ENCODE data around the gene TP53I13.

TP53I13 gene

GRCh38 chr17:29567554-29568330 lies 759 bp upstream of the TP53I13 start (continued):
- no peak for TF ChIP-seq ATF2 (tag by site-specific recombination; IDR thresholded peaks at IDR 0.05; ENCODE audit: low read depth)
- peak; percentile 82 for TF ChIP-seq ZBTB20 (tag by site-specific recombination; IDR thresholded peaks at IDR 0.05)
- 0 out of 2 replicates have a peak, but pooled peaks have one; percentile 41 for TF ChIP-seq KLF7 (tag by site-specific recombination; IDR thresholded peaks at IDR 0.05; ENCODE audit: borderline replicate concordance)
- peak; percentile 70; the same call in 1 of the 2 replicates for TF ChIP-seq ZNF777 (tag by site-specific recombination; IDR thresholded peaks at IDR 0.05; ENCODE audit: borderline replicate concordance)
- TF ChIP-seq, protein P1, sequence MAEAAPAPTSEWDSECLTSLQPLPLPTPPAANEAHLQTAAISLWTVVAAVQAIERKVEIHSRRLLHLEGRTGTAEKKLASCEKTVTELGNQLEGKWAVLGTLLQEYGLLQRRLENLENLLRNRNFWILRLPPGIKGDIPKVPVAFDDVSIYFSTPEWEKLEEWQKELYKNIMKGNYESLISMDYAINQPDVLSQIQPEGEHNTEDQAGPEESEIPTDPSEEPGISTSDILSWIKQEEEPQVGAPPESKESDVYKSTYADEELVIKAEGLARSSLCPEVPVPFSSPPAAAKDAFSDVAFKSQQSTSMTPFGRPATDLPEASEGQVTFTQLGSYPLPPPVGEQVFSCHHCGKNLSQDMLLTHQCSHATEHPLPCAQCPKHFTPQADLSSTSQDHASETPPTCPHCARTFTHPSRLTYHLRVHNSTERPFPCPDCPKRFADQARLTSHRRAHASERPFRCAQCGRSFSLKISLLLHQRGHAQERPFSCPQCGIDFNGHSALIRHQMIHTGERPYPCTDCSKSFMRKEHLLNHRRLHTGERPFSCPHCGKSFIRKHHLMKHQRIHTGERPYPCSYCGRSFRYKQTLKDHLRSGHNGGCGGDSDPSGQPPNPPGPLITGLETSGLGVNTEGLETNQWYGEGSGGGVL (tag by site-specific recombination; IDR thresholded peaks at IDR 0.05), result peak; percentile 90
- no peak for TF ChIP-seq HOXC10 (CRISPR knock-in tag; IDR thresholded peaks at IDR 0.05)
- no peak for TF ChIP-seq ZNF239 (tag by site-specific recombination; IDR thresholded peaks at IDR 0.05)
- no peak for TF ChIP-seq ZNF548 (tag by site-specific recombination; IDR thresholded peaks at IDR 0.05)
- TF ChIP-seq ZNF76 (tag by site-specific recombination; IDR thresholded peaks at IDR 0.05; ENCODE audit: borderline replicate concordance, low read depth), result peak; percentile 22; the same call in 1 of the 2 replicates
- TF ChIP-seq, protein P2, sequence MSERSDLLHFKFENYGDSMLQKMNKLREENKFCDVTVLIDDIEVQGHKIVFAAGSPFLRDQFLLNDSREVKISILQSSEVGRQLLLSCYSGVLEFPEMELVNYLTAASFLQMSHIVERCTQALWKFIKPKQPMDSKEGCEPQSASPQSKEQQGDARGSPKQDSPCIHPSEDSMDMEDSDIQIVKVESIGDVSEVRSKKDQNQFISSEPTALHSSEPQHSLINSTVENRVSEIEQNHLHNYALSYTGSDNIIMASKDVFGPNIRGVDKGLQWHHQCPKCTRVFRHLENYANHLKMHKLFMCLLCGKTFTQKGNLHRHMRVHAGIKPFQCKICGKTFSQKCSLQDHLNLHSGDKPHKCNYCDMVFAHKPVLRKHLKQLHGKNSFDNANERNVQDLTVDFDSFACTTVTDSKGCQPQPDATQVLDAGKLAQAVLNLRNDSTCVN (tag by site-specific recombination; optimal IDR thresholded peaks at IDR 0.05), result peak; percentile 58
- TF ChIP-seq, protein P3, sequence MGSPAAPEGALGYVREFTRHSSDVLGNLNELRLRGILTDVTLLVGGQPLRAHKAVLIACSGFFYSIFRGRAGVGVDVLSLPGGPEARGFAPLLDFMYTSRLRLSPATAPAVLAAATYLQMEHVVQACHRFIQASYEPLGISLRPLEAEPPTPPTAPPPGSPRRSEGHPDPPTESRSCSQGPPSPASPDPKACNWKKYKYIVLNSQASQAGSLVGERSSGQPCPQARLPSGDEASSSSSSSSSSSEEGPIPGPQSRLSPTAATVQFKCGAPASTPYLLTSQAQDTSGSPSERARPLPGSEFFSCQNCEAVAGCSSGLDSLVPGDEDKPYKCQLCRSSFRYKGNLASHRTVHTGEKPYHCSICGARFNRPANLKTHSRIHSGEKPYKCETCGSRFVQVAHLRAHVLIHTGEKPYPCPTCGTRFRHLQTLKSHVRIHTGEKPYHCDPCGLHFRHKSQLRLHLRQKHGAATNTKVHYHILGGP (tag by site-specific recombination; IDR thresholded peaks at IDR 0.05), result no peak
- TF ChIP-seq ZNF2 (tag by site-specific recombination; IDR thresholded peaks at IDR 0.05), result no peak
- TF ChIP-seq, protein P4, sequence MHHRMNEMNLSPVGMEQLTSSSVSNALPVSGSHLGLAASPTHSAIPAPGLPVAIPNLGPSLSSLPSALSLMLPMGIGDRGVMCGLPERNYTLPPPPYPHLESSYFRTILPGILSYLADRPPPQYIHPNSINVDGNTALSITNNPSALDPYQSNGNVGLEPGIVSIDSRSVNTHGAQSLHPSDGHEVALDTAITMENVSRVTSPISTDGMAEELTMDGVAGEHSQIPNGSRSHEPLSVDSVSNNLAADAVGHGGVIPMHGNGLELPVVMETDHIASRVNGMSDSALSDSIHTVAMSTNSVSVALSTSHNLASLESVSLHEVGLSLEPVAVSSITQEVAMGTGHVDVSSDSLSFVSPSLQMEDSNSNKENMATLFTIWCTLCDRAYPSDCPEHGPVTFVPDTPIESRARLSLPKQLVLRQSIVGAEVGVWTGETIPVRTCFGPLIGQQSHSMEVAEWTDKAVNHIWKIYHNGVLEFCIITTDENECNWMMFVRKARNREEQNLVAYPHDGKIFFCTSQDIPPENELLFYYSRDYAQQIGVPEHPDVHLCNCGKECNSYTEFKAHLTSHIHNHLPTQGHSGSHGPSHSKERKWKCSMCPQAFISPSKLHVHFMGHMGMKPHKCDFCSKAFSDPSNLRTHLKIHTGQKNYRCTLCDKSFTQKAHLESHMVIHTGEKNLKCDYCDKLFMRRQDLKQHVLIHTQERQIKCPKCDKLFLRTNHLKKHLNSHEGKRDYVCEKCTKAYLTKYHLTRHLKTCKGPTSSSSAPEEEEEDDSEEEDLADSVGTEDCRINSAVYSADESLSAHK (tag by site-specific recombination; IDR thresholded peaks at IDR 0.05), result 0 out of 2 replicates have a peak, but pooled peaks have one; percentile 41
- no peak for TF ChIP-seq ZNF324 (tag by site-specific recombination; IDR thresholded peaks at IDR 0.05)

GRCh38 chr17:29569245-29569950 lies 897 bp downstream of the TP53I13 start:
- H3K27ac ChIP-seq (ENCODE audit: extremely low read depth, low read depth, low read length), result peak overlapping the region; percentile 96
- peaks cover 13% of the 10 kb centered on the region for H3K4me1 ChIP-seq (ENCODE audit: control insufficient read depth, insufficient read depth, low read length)
- peak overlapping the region; percentile 78 for H3K4me3 ChIP-seq (ENCODE audit: low read depth, low read length)
- ChIA-PET CTCF (interaction anchor here (0.6 to 4.9 kb wide), 5 partner anchors 11 to 395 kb away, joined by 3 to 31 read pairs (median 13); partner anchors contain the start of gene ANKRD13B), POLR2A (interaction anchor here (0.6 to 4.6 kb wide), 7 partner anchors 13 to 276 kb away, joined by 3 to 28 read pairs (median 4); partner anchors contain the start of genes ANKRD13B, GIT1, NUFIP2 and TAOK1)
- no peaks in the 10 kb centered on the region for H3K9me3 ChIP-seq (ENCODE audit: control insufficient read depth, insufficient read depth, low read depth, low read length)
- H3K36me3 ChIP-seq (ENCODE audit: control insufficient read depth in 2 of 2, insufficient read depth in 1 of 2, low read length in 2 of 2), result peaks cover 3 to 36% of the 10 kb centered on the region in 2 experiments
- TF ChIP-seq ZNF473 (tag by site-specific recombination; IDR thresholded peaks at IDR 0.05) (no peak), ZNF701 (tag by site-specific recombination; IDR thresholded peaks at IDR 0.05) (no peak), ZFP69B (tag by site-specific recombination; IDR thresholded peaks at IDR 0.05) (peak; percentile 17; the same call in 1 of the 2 replicates), ZNF692 (tag by site-specific recombination; IDR thresholded peaks at IDR 0.05) (0 out of 2 replicates have a peak, but pooled peaks have one; percentile 54), ZNF501 (tag by site-specific recombination; IDR thresholded peaks at IDR 0.05) (no peak), ZNF785 (tag by site-specific recombination; IDR thresholded peaks at IDR 0.05) (no peak), ZBTB20 (tag by site-specific recombination; IDR thresholded peaks at IDR 0.05) (peak; percentile 63; the same call in 1 of the 2 replicates), ZBTB21 (tag by site-specific recombination; IDR thresholded peaks at IDR 0.05) (no peak), ZNF600 (tag by site-specific recombination; IDR thresholded peaks at IDR 0.05) (peak; percentile 80), ZNF560 (tag by site-specific recombination; IDR thresholded peaks at IDR 0.05; ENCODE audit: borderline replicate concordance) (no peak), ZNF48 (tag by site-specific recombination; IDR thresholded peaks at IDR 0.05) (no peak), ZBTB17 (tag by site-specific recombination; IDR thresholded peaks at IDR 0.05) (peak; percentile 76; the same call in 1 of the 2 replicates)

Measured in HEK293 (cell line).